ENCODE data around the gene GFER. TPM values are rescaled to one million over a fixed set of nuclear protein-coding genes. Genes with fewer than 3 reads are reported as not detected.

Gene GFER
- polyA plus RNA-seq, 4 donors: 24.2 to 36.0 (median 27.1) TPM

DNA sequence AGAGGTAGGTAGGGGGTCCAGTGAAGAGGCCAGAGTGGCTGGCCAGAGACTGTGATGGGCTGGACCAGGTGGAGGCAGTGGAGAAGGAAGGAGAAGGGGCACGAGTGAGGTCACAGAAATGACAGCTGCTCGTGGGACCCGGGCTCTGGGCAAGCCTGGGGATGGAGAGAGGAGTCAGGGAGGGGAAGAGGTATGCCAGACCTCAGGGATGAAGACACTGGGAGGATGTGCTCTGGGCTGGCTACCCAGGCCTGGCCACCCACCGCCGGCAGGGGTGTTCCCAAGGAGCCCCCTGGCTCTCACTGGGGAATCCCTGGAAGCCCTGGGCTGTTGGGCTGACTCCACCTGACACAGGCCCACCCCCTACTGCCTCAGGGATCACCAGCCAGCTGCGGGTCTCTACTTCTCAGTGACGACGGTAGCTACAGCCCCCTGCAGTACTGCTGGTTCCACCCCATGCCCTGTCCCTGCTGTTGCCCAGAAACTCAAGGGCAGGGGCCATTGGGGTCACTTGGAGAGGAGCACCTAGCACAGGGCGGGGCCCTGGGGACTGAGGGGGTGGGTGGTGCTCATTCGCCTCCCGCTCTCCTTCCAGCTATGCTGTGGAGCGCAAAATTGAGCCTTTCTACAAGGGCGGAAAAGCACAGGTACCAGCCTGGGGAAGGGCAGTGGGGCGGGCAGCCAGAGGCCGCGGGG is 10.4 kb upstream of the GFER start:
- DNase-seq (ENCODE audit: low read depth in 4 of 4, low spot score in 3 of 4): no peak

DNA sequence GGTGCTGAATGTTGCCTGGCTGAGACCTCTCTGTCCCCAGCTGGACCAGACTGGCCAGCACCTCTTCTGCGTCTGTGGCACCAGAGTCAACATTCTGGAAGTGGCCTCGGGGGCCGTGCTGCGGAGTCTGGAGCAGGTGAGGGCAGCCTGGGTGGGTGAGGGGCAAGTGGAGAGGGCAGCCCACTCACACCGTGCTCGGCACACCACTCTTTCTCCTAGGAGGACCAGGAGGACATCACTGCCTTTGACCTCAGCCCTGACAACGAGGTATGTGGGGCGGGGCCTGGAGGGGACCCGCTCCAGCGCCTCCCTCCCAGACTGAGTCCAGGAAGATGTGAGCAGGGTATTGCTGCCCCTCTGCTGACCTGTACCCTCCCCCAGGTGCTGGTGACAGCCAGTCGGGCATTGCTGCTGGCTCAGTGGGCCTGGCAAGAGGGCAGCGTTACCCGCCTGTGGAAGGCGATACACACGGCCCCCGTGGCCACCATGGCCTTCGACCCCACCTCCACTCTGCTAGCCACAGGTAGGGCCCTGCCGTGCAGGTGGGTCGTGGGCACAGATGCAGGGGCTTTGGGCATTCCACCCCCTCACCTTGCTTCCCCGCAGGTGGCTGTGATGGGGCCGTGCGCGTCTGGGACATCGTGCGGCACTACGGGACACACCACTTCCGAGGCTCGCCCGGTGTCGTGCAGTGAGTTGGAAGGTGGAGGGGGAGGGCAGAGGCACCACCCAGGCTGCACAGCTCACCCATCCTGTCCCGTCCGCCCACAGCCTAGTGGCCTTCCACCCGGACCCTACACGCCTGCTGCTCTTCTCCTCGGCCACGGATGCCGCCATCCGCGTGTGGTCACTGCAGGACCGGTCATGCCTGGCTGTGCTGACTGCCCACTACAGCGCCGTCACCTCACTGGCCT is 9.6 kb upstream of the GFER start:
- DNase-seq (ENCODE audit: low read depth in 4 of 4, low spot score in 3 of 4): no peak

DNA sequence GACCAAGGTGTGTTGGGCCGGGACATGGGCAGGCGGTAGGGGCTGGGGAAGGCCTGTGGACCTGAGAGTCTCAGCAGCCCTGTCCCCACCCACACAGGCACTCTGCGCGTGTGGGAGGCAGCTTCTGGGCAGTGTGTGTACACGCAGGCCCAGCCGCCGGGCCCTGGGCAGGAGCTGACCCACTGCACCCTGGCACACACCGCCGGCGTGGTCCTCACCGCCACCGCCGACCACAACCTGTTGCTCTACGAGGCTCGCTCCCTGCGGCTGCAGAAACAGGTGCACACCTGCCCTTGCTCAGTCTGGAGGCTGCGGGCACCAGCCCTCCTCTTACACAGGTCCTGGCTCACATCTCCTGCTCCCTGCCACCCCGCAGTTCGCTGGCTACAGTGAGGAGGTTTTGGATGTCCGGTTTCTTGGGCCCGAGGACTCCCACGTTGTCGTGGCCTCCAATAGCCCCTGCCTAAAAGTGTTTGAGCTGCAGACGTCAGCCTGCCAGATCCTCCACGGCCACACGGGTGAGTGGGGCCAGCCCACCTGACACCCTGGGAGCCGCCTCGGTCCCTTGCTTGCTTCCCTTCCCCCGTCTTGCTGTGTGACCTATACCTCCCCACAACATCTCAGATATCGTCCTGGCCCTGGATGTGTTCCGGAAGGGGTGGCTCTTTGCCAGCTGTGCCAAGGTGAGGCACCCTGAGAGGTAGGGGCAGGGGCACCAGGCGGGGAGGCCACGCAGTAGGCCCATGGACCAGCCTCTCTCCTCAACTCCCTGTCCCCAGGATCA is 8.4 kb upstream of the GFER start:
- no peak for DNase-seq (ENCODE audit: low read depth in 4 of 4, low spot score in 3 of 4)

DNA sequence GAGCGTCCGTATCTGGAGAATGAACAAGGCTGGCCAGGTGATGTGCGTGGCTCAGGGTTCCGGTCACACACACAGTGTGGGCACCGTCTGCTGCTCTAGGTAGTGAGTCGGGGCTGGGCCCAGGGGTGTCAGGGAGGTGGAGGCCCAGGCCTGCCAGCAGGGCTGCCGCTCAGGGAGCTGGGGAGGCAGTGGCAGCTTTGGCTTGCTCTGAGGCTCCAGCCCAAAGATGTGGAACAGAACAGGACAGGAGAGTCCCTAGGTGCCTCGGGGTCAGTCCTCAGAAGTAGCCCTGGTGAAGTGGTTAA is 7.8 kb upstream of the GFER start:
- DNase-seq (ENCODE audit: low read depth in 4 of 4, low spot score in 3 of 4): no peak

DNA sequence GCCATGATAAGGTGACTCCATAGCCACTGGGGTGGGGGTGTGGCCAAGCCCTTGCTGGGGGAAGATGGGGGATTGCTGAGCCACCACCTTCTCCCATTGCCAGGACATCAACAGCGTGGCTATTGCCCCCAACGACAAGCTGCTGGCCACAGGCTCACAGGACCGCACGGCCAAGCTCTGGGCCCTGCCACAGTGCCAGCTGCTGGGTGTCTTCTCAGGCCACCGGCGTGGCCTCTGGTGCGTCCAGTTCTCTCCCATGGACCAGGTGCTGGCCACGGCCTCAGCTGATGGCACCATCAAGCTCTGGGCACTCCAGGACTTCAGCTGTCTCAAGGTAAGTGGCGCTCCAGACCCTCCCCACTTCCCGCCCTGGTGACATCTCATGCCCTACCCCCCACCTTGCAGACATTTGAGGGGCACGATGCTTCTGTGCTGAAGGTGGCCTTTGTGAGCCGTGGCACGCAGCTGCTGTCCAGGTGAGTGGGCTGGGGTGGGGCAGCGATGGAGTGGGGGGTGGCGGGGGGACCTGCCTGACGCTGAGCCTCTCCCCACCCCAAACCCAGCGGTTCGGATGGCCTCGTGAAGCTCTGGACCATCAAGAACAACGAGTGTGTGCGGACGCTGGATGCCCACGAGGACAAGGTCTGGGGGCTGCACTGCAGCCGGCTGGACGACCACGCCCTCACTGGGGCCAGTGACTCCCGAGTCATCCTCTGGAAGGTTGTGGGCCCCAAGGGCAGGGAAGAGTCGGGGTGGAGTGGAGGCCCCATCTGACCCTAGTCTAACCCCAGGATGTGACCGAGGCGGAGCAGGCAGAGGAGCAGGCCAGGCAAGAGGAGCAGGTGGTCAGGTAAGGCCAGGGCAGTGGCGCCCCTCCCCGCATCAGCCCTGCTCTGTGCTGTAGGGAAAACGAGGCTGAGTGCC is 6.8 kb upstream of the GFER start:
- no peak for DNase-seq (ENCODE audit: low read depth in 4 of 4, low spot score in 3 of 4)

DNA sequence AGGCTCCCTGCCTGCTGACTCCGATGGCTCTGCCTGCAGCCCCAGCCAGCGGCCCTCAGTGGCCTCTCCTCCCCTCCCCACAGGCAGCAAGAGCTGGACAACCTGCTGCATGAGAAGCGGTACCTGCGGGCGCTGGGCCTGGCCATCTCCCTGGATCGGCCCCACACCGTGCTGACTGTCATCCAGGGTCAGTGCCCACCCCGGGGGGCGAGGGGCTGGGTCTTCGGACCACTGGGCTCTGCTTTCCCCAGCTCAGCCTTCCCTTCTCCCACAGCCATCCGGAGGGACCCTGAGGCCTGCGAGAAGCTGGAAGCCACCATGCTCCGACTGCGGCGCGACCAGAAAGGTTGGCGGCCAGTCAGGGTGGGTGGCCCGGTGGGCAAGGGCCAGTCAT is 6.1 kb upstream of the GFER start:
- no peak for DNase-seq (ENCODE audit: low read depth in 4 of 4, low spot score in 3 of 4)

DNA sequence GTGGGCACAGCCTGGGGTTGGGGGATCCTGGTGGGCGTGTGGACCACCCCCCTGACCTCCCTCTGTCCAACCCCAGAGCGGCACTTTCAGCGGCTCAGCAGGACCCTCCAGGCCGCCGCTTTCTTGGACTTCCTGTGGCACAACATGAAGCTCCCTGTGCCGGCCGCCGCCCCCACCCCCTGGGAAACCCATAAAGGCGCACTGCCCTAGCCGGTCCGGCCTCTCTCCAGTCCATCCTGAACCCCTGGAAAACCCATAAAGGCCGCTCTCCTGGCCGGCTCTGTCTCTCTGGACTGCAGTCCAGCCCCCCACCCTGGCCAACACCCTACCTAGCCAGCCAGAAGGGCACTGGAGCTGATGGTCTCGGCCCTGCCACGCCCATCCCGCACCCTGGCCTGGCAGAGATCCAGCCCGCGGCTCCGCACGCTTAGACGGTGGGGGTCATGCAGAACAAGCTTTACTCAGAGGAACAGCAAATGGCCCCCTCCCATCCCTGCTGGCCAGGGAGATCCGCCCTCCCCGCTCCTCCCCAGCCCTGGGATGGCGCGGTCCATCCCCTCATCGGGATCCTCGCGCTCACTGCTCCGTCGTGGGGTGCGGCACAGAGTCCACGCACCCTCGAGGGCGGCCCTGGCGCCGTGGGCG is 5.4 kb upstream of the GFER start:
- no peak for DNase-seq (ENCODE audit: low read depth in 4 of 4, low spot score in 3 of 4)

DNA sequence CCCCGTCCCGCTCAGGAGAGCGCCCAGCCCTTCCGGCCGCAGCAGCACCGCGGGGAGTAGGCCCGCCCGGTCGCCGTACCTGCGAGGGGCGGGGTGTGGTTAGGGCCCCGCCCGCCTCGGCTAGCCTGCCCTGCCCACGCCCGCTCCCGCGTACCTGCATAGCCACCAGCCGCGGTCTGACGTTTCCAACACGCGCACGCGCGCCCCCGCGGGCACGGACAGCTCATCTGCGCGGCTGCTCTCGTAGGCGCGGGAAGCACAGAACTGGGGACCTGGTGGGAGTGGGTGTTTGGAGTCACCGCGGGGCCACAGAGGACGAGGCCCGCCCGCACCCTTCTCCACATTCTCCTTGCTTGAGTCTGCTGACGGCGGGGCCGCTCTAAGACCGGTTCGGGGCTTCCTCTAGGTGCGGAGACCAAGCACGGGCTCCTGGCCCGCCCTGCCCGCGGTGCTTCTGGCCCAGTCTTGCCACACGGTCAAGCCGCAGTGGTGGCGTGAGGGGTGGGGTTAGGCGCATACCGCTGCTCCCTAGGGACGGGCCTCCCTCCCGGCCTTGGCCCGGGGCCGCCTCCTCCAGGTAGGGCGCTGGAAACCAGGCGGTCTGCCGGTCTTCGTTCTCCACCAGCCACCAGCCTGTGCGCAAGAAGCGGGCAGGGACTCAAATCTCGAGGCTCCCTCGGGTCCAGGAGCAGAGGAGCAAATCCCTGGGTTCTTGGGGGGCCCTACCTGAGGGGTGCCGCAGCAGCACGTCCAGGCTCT is 4.5 kb upstream of the GFER start:
- DNase-seq (ENCODE audit: low read depth in 4 of 4, low spot score in 3 of 4): no peak

DNA sequence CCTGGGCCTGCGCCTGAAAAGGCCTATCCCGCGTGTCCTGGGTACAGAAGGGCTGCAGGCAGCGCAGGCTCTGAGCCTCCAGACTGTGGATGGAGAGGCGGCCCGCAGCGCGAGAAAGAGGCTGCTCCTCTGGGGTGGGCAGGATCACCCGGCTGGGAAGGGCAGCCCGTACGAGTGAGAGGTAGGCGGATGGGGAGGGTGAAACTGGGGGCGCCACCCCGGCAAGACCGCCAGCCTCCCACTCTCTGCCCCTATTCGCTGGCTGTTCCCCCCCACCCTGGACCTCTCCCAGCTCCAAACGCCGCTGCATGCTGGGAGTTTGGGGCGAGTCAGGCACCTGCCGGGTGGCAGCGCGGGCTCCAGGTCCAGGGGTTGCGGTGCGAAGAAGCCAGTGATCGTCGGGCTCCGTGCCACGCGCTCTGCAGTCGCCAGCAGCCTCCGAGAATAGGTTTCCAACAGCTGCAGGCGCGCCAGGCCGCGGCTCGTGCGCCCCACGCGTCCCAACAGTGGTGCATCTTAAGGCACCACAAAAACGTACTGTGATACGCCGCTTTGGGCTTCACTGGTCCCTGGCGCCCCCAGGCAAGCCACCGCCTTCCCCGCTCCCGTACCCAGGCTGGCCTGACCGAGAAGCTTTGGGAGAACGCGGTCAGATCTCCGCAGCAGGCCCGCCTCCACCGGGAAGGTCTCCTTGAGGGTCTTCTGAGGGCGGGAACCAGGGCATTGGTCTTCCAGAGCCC is 3.8 kb upstream of the GFER start:
- no peak for DNase-seq (ENCODE audit: low read depth in 4 of 4, low spot score in 3 of 4)

DNA sequence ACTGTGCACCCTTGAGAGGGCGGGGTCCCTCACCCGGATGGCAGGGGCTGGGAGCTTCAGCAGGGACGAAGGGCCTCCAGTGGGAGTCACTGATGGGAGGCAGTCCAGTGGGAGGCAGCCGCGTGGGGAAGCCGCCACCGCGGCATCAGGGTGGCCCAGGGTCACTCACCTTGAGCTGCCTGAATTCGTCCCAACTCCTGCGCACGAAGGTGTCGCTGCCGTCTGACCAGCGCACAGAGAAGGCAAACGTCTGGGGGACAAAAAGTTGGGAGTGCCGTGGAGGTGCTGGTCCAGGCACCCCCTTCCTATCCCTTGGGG is 3.3 kb upstream of the GFER start:
- no peak for DNase-seq (ENCODE audit: low read depth in 4 of 4, low spot score in 3 of 4)

DNA sequence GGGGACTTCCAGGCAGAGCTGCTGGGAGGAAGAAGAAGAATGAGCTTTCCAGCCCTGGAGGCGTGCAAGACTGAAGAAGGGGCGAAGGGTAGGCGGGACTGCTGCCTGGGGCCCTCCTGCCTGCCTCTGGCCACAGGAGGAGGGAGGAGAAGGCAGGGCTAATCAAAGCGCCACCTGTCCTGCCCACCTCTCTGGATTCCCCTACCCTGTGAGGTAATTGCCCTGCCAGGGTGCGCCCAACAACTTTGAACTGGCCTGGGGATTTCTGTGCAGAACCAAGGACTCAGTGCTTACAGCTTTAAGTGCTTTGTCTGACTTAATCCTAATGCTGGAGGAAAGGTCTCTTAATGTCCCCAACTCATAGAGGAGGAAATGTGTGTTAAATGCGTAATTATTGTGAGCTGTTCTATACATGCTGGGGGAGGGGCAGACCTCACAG is 2.6 kb upstream of the GFER start, which contains the start of gene NOXO1:
NOXO1 (minus strand) TSS at position 72 of the 439 bp plus-strand sequence. CDS start 290 bp downstream, outside the sequence.
- no peak for DNase-seq (ENCODE audit: low read depth in 4 of 4, low spot score in 3 of 4)

DNA sequence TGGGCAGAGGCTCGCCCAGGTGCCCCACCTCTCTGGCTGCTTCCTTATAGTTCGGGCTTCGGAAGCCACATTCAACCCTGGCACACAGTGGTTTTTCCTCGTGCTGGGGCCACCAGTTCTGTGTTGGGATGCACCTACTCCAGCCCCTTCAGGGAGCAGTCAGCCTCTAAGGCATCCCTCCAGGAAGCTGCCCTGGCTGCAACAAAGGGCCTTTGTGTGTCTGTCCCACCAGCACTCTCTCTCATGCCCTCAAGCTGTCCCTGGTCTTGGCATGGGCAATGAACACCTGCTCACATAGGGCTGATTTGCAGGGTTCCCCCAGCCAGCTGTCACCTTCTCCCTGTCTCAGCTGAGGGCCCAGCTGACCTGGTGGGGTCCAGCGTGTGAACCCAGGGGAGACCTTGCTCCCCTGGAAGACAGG is 2.0 kb upstream of the GFER start:
- no peak for DNase-seq (ENCODE audit: low read depth in 4 of 4, low spot score in 3 of 4)

DNA sequence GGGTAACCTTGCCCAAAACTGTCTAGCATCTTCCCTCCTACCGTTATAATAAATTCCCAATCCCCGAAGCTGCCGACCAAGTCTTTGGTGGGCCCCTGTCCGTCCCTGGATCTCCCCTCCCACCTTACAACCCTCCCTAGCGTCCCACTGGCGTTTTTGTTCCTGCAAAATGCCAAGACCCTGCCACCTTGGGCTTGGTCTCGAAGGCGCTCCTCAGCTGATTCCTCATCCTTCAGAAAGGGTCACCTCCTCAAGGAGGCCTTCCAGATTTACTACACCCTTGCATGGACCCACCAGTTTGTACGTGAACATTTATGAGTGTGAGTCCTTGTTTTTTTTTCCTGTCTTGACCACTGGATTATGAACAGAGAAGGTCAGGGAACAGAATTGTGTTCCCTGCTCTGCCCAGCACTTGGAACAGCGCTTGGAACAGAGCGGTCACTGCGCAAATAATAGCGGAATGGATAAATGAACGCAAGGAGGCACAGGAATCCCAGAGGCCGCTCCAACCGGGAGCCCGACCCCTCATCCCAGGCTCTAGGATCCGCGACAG is 926 bp upstream of the GFER start:
- no peak for DNase-seq (ENCODE audit: low read depth in 4 of 4, low spot score in 3 of 4)

DNA sequence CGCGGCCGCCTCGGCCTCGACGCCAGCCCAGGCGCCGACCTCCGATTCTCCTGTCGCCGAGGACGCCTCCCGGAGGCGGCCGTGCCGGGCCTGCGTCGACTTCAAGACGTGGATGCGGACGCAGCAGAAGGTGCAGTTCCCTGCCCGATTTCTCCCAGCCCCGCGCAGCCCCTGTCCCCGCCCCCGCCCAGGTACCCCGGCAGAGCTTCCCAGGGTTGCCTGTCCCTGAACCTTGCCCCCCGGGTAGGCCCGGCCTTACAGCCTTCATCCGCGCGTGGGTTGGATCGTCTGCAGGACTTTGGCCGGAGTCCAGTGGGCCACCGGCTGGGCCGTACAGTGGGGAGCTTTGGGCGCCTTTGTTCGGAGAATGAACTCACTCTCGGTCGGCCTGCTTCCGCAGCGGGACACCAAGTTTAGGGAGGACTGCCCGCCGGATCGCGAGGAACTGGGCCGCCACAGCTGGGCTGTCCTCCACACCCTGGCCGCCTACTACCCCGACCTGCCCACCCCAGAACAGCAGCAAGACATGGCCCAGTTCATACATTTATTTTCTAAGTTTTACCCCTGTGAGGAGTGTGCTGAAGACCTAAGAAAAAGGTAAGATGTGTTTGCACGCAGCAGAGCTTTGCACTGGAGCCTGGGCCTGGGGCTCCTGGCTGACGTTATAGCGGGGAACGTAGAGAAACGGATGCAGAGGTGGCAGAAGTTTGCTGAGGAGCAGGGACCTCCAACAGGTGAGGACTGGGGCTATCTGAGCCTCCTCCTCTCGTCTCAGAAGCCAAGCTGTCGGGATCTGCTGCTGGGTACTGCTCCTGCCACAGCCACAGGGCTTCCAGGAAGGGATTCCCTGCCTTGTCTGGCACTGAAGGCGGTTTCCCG is 593 bp downstream of the GFER start:
- no peak for DNase-seq (ENCODE audit: low read depth in 4 of 4, low spot score in 3 of 4)

DNA sequence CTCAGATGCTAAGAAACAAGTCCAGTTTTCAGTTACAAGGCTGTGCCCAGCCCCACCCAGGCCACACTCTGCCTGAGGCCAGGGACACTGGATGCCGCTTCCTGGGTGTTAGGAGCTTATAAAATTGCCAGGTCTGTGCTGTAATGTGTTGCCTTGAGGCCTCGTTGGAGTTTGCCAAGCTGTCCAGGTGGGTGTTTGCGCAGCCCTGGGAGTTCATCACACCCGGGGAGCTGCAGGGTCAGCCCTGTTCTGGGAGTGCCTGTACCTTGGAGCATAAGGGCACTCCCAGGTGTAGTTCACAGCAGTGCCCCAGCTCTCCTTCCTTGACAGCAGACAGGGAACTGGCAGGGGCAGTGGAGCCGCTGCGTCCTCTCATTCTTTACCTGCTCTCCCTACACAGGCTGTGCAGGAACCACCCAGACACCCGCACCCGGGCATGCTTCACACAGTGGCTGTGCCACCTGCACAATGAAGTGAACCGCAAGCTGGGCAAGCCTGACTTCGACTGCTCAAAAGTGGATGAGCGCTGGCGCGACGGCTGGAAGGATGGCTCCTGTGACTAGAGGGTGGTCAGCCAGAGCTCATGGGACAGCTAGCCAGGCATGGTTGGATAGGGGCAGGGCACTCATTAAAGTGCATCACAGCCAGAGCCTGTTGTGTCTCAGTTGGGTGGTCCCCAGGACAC is 1.6 kb downstream of the GFER start:
- no peak for DNase-seq (ENCODE audit: low read depth in 4 of 4, low spot score in 3 of 4)

DNA sequence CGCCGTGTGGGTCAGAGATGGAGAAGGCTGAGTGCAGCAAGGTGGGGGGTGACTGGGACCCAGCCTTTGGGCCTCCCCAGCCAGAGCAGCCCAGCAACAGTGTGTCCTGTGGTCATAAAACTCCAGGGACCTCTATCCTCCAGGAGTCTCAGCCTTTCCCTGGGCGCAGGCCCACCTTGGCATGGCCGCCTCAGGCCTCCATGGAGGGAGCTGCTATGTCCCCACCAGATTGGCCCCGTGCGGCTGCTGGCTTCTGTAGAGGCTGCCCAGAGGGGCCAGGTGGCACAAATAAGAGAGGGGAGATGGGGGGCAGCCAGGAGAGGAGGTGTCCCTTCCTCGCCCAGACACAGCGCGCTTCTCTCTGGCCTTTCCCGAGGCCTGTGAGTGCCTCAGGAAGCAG is 3.2 kb downstream of the GFER start:
- DNase-seq (ENCODE audit: low read depth in 4 of 4, low spot score in 3 of 4): no peak

Measured in right renal pelvis (tissue), 4 donors.